Measurements from ENCODE around the gene ZBTB6.
"Not testable (repeated sequence)": the region's sequence is repeated elsewhere in the genome, so short reads cannot be mapped to it uniquely, and the experiment has no call there.

- not testable (repeated sequence) for TF ChIP-seq EZH2 (IDR thresholded peaks at IDR 0.05); POLR2AphosphoS5 (IDR thresholded peaks at IDR 0.05; ENCODE audit: borderline replicate concordance, low read depth, low read length); FOXP2 (optimal IDR thresholded peaks at IDR 0.05; ENCODE audit: control extremely low read depth, extremely low read length, insufficient read depth)
Observed at GRCh38 chr9:122867276-122867675, 45.8 kb downstream of the ZBTB6 start.

Measured in SK-N-MC (cell line).